Measurements from ENCODE around the gene SORT1. TPM values are rescaled to one million over a fixed set of nuclear protein-coding genes. Genes with fewer than 3 reads are reported as not detected.

The SORT1 gene
- total and polyA plus RNA-seq, 2 of the 8 experiments (the other 6 are each of a cell fraction or from before 2014, with no cell fraction given), result 18.7 to 69.6 TPM

- no peak for TF ChIP-seq CHD7 (IDR thresholded peaks at IDR 0.05; ENCODE audit: insufficient replicate concordance, low read length)
- TF ChIP-seq SP4 (IDR thresholded peaks at IDR 0.05; ENCODE audit: low read length), result no peak
- TF ChIP-seq HDAC2 (IDR thresholded peaks at IDR 0.05; ENCODE audit: borderline replicate concordance in 1 of 2, low read depth in 2 of 2, low read length in 2 of 2), result no peak
- TF ChIP-seq GTF2F1 (IDR thresholded peaks at IDR 0.05; ENCODE audit: borderline replicate concordance, low read depth, low read length), result no peak
- no peak for TF ChIP-seq FOSL1 (IDR thresholded peaks at IDR 0.05; ENCODE audit: insufficient read depth, low read depth, low read length)
- TF ChIP-seq RFX5 (IDR thresholded peaks at IDR 0.05; ENCODE audit: borderline replicate concordance, low read depth, low read length), result no peak
- no peak for TF ChIP-seq KDM5A (IDR thresholded peaks at IDR 0.05; ENCODE audit: low read length)
- TF ChIP-seq EZH2 (IDR thresholded peaks at IDR 0.05; ENCODE audit: low read depth, low read length, severe bottlenecking), result no peak
Observed at GRCh38 chr1:109338608-109339007, 59.1 kb downstream of the SORT1 start (continued).
